Measurements from ENCODE around the gene SAFB2. TPM values are rescaled to one million over a fixed set of nuclear protein-coding genes. Genes with fewer than 3 reads are reported as not detected.

Gene SAFB2
- total RNA-seq, 1 experiment from 2014 or later: 86.9 TPM

GRCh38 chr19:5578097-5578846, 44.3 kb downstream of the SAFB2 start:
- H3K27ac ChIP-seq (ENCODE audit: low read depth, low read length): no peak overlapping the region
- BruUV-seq (replicated peaks): no TSS peak

More at GRCh38 chr19:5578097-5578846, 44.3 kb downstream of the SAFB2 start:
- CTCF ChIA-PET: interaction anchor here (1.1 kb wide), 1 partner anchor 30 kb away, joined by 4 read pairs; no protein-coding TSS in a partner anchor
- intact Hi-C loops (cut with micrococcal nuclease): loop anchor here (1.0 to 5.0 kb wide), 3 partner anchors 30 to 531 kb away; no protein-coding TSS in a partner anchor
- Histone ChIP-seq H3K9me3 (ENCODE audit: control insufficient read depth in 1 of 2, insufficient read depth in 1 of 2, low read depth in 1 of 2, low read length in 2 of 2) (no peaks in the 10 kb centered on the region), H4K20me1 (ENCODE audit: insufficient read depth) (no peaks in the 10 kb centered on the region), H3K4me1 (ENCODE audit: control insufficient read depth in 1 of 2, insufficient read depth in 2 of 2, low read length in 2 of 2) (peaks cover 0 to 6% of the 10 kb centered on the region in 2 experiments; a peak in 1 of 4 replicates), H3K27me3 (ENCODE audit: insufficient read depth, low read length) (no peaks in the 10 kb centered on the region), H3K9ac (ENCODE audit: low read length) (no peak overlapping the region), H2AFZ (ENCODE audit: low read depth, low read length, poor library complexity, severe bottlenecking) (no peak overlapping the region), H3K79me2 (ENCODE audit: insufficient read depth, low read length) (no peaks in the 10 kb centered on the region), H3K36me3 (ENCODE audit: control insufficient read depth in 1 of 2, insufficient read depth in 2 of 2, low read length in 2 of 2) (no peaks in the 10 kb centered on the region; a peak in 1 of 4 replicates), H3K4me3 (replicated peaks in 1 of 2; ENCODE audit: low read depth in 1 of 2, low read length in 2 of 2) (no peak overlapping the region), H3K9me2 (ENCODE audit: insufficient read depth) (no peaks in the 10 kb centered on the region), H3K4me2 (ENCODE audit: low read length) (peak overlapping the region; percentile 31; the same call in 1 of the 2 replicates)
- ATAC-seq (peak; percentile 91), DNase-seq (ENCODE audit: low read depth, low spot score) (no peak)
- POLR2A ChIA-PET: no interaction called here
- peak; percentile 90 for TF ChIP-seq RAD21 (IDR thresholded peaks at IDR 0.05; ENCODE audit: low read depth)
- TF ChIP-seq CTCF (IDR thresholded peaks at IDR 0.05 in 2 of 3, conservative IDR thresholded peaks at IDR 0.05 in 1 of 3; ENCODE audit: borderline replicate concordance in 1 of 3, insufficient read depth in 1 of 3, low read depth in 2 of 3, low read length in 2 of 3): peak; percentile 74 to 97 (median 92)
- TF ChIP-seq EGR1 (IDR thresholded peaks at IDR 0.05; ENCODE audit: low read depth): no peak
- TF ChIP-seq YY1 (IDR thresholded peaks at IDR 0.05; ENCODE audit: extremely low read depth, insufficient replicate concordance, low read depth, low read length): no peak
- 0 out of 2 replicates have a peak, but pooled peaks have one; percentile 27 for TF ChIP-seq POLR2AphosphoS5 (IDR thresholded peaks at IDR 0.05; ENCODE audit: low read depth, low read length)
- RAD21 ChIA-PET (ENCODE audit: low non-redundant PET in 1 of 2, low total read pairs in 2 of 2, uncharacterized antibody in 2 of 2, unreplicated experiment in 2 of 2): no interaction called here
